ENCODE results near the gene PYGB. TPM values are rescaled to one million over a fixed set of nuclear protein-coding genes. Genes with fewer than 3 reads are reported as not detected.
A peak's percentile ranks its signal among the peaks of the same experiment; 100 is the strongest.

PYGB gene
- total and polyA plus RNA-seq, 4 experiments from 2014 or later, result 28.3 to 35.6 (median 34.2) TPM

DNA sequence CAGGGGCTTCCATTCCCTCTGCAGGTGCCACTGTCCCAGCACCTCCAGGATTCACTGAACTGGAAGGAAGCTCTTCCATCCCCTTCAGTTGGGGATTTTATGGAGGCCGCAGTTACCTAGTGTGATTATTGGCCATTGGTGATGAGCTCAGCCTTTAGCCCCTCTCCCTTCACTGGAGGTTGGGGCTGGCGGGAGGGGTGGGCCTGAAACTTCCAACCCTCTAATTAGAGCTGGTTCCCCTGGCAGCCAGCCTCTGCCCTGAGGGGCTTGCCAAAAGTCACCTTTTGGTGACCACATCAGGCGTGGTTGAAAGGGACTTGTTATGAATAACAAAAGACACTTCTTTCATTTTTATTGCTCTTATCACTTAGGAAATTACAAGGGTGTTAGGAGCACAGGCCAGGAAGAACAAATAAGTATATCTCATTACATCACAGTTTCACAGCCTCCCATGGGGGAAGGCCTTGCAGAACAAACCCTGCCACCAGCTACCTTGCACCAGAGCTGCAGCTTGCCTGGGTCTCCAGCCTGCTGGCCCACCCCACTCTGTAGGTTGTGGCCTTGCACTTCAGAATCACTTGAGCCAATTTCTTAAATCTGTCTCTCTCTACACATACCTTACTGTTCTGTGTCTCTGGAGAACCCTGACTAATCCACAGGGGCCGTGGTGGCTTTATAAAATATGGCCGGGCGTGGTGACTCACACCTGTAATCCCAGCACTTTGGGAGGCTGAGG lies 5.0 kb downstream of the PYGB start:
- no peak overlapping the region for H3K27ac Mint-ChIP-seq
- Histone ChIP-seq H3K36me3 (ENCODE audit: insufficient read depth, low read length) (no peaks in the 10 kb centered on the region), H3K27ac (ENCODE audit: low read depth, low read length) (no peak overlapping the region), H3K4me3 (ENCODE audit: low read length in 2 of 2) (no peak overlapping the region), H3K9me3 (ENCODE audit: control insufficient read depth in 1 of 2, low read length in 2 of 2) (no peaks in the 10 kb centered on the region), H3K4me1 (ENCODE audit: insufficient read depth, low read length) (peaks cover 23% of the 10 kb centered on the region), H3K27me3 (ENCODE audit: insufficient read depth, low read length) (no peaks in the 10 kb centered on the region)
- peaks cover 19 to 48% (median 37%) of the 10 kb centered on the region in 4 donors for H3K4me1 Mint-ChIP-seq
- intact Hi-C loops (cut with micrococcal nuclease), result no loop called here
- H3K9me3 Mint-ChIP-seq, result no peaks in the 10 kb centered on the region
- POLR2A ChIA-PET (ENCODE audit: partially characterized antibody), result no interaction called here
- H3K36me3 Mint-ChIP-seq, result peaks cover 4 to 11% of the 10 kb centered on the region in 2 donors
- no peak overlapping the region for H3K4me3 Mint-ChIP-seq
- CTCF ChIA-PET (ENCODE audit: partially characterized antibody), result no interaction called here
- no peaks in the 10 kb centered on the region for H3K27me3 Mint-ChIP-seq
- no peak for DNase-seq

DNA sequence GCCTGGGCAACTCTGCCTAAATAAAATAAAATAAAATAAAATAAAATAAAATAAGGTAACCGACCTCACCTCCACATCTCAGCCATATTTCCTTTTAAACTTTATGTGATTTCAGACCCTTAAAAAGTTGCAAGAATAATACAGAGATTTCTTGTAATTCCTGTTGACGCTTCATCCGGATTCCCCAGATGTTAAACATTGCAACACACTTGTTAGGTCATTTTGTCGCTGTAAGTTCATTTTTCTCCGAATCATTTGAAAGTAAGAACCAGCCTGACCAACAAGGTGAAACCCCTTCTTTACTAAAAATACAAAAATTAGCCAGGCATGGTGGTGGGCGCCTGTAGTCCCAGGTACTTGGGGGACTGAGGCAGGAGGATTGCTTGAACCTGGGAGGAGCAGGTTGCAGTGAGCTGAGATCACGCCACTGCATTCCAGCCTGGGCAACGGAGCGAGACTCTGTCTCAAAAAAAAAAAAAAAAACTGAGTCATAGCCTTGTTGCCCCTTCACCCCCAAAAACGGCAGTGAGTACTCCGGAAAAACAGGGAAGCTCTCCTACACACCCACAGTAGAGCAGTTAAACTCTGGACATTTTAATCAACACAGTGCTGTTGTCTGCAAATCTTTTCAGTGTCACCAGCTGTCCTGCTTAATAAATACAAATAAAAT lies 5.9 kb downstream of the PYGB start:
- H3K4me3 ChIP-seq (ENCODE audit: low read length in 2 of 2), result no peak overlapping the region
- no peaks in the 10 kb centered on the region for H3K36me3 ChIP-seq (ENCODE audit: insufficient read depth, low read length)
- Mint-ChIP-seq H3K36me3 (peaks cover 4 to 10% of the 10 kb centered on the region in 2 donors), H3K27me3 (no peaks in the 10 kb centered on the region), H3K4me1 (peaks cover 20 to 46% (median 37%) of the 10 kb centered on the region in 4 donors), H3K9me3 (no peaks in the 10 kb centered on the region), H3K4me3 (no peak overlapping the region), H3K27ac (no peak overlapping the region)
- DNase-seq, result no peak
- H3K4me1 ChIP-seq (ENCODE audit: insufficient read depth, low read length), result peaks cover 24% of the 10 kb centered on the region
- H3K9me3 ChIP-seq (ENCODE audit: control insufficient read depth in 1 of 2, low read length in 2 of 2), result no peaks in the 10 kb centered on the region
- intact Hi-C loops (cut with micrococcal nuclease), result no loop called here
- H3K27me3 ChIP-seq (ENCODE audit: insufficient read depth, low read length), result no peaks in the 10 kb centered on the region
- CTCF ChIA-PET (ENCODE audit: partially characterized antibody), result no interaction called here
- no peak overlapping the region for H3K27ac ChIP-seq (ENCODE audit: low read depth, low read length)
- POLR2A ChIA-PET (ENCODE audit: partially characterized antibody), result no interaction called here

DNA sequence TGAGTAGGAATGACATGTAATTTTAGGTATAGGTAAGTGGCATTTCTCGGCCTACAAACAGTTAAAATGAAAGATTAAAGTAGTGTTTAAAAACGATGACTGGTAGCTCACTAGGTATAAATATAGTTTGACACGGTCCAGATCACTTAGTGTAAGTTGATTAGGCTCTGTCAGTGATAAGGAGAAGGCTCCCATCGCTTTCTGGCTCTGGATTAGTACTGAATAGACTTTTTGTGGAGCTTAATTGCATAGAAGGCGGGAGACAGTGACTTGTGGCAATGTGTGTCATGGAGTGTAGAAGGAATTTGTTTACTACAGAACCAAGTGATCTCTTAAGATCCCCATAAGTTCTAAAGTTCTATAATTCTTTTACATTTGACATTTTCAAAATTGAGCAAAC lies 6.7 kb downstream of the PYGB start:
- Mint-ChIP-seq H3K27ac (peak overlapping the region in 1 of 7 donors; percentile 22), H3K4me1 (peaks cover 13 to 46% (median 30%) of the 10 kb centered on the region in 4 donors), H3K4me3 (no peak overlapping the region), H3K9me3 (no peaks in the 10 kb centered on the region), H3K27me3 (no peaks in the 10 kb centered on the region), H3K36me3 (peaks cover 7 to 14% of the 10 kb centered on the region in 2 donors)
- H3K4me3 ChIP-seq (ENCODE audit: low read length in 2 of 2), result no peak overlapping the region
- intact Hi-C loops (cut with micrococcal nuclease), result no loop called here
- no peaks in the 10 kb centered on the region for H3K27me3 ChIP-seq (ENCODE audit: insufficient read depth, low read length)
- ChIA-PET POLR2A (ENCODE audit: partially characterized antibody) (interaction anchor here (0.9 kb wide), 1 partner anchor 197 kb away, joined by 3 read pairs; the partner anchor contains the start of gene ACSS1), CTCF (ENCODE audit: partially characterized antibody) (no interaction called here)
- no peaks in the 10 kb centered on the region for H3K9me3 ChIP-seq (ENCODE audit: control insufficient read depth in 1 of 2, low read length in 2 of 2)
- peaks cover 16% of the 10 kb centered on the region for H3K4me1 ChIP-seq (ENCODE audit: insufficient read depth, low read length)
- H3K36me3 ChIP-seq (ENCODE audit: insufficient read depth, low read length), result no peaks in the 10 kb centered on the region
- DNase-seq, result no peak
- H3K27ac ChIP-seq (ENCODE audit: low read depth, low read length), result no peak overlapping the region

DNA sequence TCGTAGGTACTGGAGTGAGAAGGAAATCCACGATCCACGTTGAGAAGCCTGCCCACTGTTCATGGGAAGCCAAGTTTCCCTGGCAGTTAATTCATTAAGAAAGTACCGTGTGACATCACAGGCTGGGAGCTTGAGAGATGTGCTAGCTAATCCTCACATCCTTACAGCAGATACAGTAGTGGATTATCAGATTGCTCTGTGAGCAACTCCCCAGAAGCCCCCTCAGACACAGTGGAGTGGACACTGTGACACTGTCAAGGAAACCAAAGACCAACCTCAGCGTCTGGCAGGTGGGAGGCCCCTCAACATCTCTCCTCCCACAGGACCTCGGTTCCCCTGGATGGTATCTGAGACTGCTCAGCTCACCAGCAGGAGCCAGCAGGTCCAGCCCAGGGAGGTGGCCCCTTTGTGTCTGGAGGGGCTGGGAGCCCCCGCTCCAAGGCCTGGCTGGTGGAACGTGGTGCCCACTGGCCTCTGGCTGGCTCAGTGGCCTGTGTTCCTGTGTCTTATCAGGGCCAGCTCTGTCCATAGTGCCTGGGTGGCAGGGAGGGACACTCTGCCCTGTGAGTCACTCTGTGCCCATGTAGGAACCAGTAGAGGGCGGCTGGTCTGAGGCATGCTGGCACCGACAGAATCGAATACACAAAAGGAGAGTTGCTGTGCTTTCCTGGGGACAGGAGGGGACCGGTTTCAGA lies 7.2 kb downstream of the PYGB start:
- H3K4me3 ChIP-seq (ENCODE audit: low read length in 2 of 2), result no peak overlapping the region
- H3K27me3 ChIP-seq (ENCODE audit: insufficient read depth, low read length), result no peaks in the 10 kb centered on the region
- peaks cover 13 to 19% of the 10 kb centered on the region in 2 donors for H3K36me3 Mint-ChIP-seq
- H3K4me1 Mint-ChIP-seq, result peaks cover 13 to 45% (median 27%) of the 10 kb centered on the region in 4 donors
- H3K27me3 Mint-ChIP-seq, result no peaks in the 10 kb centered on the region
- H3K4me3 Mint-ChIP-seq, result no peak overlapping the region
- peaks cover 10% of the 10 kb centered on the region for H3K4me1 ChIP-seq (ENCODE audit: insufficient read depth, low read length)
- POLR2A ChIA-PET (ENCODE audit: partially characterized antibody), result interaction anchor here (0.9 kb wide), 1 partner anchor 198 kb away, joined by 3 read pairs; the partner anchor contains the start of gene ACSS1
- peak overlapping the region in 1 of 7 donors; percentile 29 for H3K27ac Mint-ChIP-seq
- CTCF ChIA-PET (ENCODE audit: partially characterized antibody), result no interaction called here
- H3K36me3 ChIP-seq (ENCODE audit: insufficient read depth, low read length), result no peaks in the 10 kb centered on the region
- DNase-seq, result no peak
- intact Hi-C loops (cut with micrococcal nuclease), result no loop called here
- no peaks in the 10 kb centered on the region for H3K9me3 ChIP-seq (ENCODE audit: control insufficient read depth in 1 of 2, low read length in 2 of 2)
- no peak overlapping the region for H3K27ac ChIP-seq (ENCODE audit: low read depth, low read length)
- no peaks in the 10 kb centered on the region for H3K9me3 Mint-ChIP-seq

DNA sequence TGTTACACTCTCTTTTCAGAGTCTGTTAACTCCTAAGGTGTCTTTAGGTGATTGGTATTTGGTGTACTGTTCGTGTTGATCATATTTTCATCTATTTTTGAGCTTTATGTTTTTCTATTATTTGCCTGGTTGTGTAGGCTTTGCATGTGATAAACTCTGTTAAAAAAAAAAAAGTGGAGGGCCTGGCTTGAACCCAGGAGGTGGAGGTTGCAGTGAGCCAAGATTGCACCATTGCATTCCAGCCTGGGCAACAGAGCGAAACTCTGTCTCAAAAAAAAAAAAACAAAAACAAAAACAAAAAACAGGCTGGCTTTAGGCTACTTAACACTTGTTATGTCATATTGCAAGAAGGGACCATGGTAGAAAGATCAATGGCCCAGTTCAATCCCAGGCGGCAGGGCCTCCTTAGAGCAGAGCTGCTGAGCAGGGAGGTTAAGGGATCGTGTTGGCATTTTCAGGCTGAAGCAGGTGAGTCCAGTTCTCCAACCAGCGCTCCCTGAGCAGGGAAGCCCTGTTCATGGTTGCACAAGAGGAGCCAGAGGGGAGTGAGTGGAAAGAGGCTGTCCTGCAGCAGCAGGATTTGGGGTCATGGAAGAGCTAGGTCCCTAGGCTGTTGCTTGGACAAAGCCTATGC lies 8.5 kb downstream of the PYGB start:
- H3K4me1 ChIP-seq (ENCODE audit: insufficient read depth, low read length), result peaks cover 3% of the 10 kb centered on the region
- H3K27me3 Mint-ChIP-seq, result no peaks in the 10 kb centered on the region
- POLR2A ChIA-PET (ENCODE audit: partially characterized antibody), result no interaction called here
- CTCF ChIA-PET (ENCODE audit: partially characterized antibody), result no interaction called here
- H3K9me3 ChIP-seq (ENCODE audit: control insufficient read depth in 1 of 2, low read length in 2 of 2), result no peaks in the 10 kb centered on the region
- H3K27ac Mint-ChIP-seq, result no peak overlapping the region
- H3K36me3 Mint-ChIP-seq, result peaks cover 20 to 24% of the 10 kb centered on the region in 2 donors
- H3K27ac ChIP-seq (ENCODE audit: low read depth, low read length), result no peak overlapping the region
- peaks cover 11 to 36% (median 17%) of the 10 kb centered on the region in 4 donors for H3K4me1 Mint-ChIP-seq
- H3K4me3 Mint-ChIP-seq, result no peak overlapping the region
- no peaks in the 10 kb centered on the region for H3K36me3 ChIP-seq (ENCODE audit: insufficient read depth, low read length)
- no peak for DNase-seq
- no peak overlapping the region for H3K4me3 ChIP-seq (ENCODE audit: low read length in 2 of 2)
- no peaks in the 10 kb centered on the region for H3K9me3 Mint-ChIP-seq
- no peaks in the 10 kb centered on the region for H3K27me3 ChIP-seq (ENCODE audit: insufficient read depth, low read length)
- intact Hi-C loops (cut with micrococcal nuclease), result no loop called here

DNA sequence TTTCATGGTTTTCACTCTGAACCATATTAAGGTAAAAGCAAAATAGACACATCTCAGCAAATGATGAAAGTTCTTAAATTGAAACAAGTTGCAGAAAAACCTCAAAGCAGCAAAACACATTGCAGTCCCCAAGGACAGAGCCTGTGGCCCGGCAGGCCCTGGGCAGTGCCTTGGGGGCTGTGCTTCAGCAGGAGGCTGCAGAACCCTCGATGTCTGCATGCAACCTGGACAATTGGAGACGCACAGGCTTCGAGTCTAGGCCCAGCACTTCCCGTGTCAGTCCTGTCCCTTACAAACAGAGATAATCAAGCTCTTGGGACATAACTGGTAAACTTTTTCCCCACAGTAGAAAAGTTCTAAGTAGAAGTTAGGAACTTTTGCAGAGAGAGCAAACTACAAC lies 9.2 kb downstream of the PYGB start:
- no peaks in the 10 kb centered on the region for H3K9me3 ChIP-seq (ENCODE audit: control insufficient read depth in 1 of 2, low read length in 2 of 2)
- POLR2A ChIA-PET (ENCODE audit: partially characterized antibody), result no interaction called here
- DNase-seq, result no peak
- CTCF ChIA-PET (ENCODE audit: partially characterized antibody), result no interaction called here
- H3K36me3 ChIP-seq (ENCODE audit: insufficient read depth, low read length), result no peaks in the 10 kb centered on the region
- intact Hi-C loops (cut with micrococcal nuclease), result no loop called here
- Mint-ChIP-seq H3K27ac (no peak overlapping the region), H3K4me3 (no peak overlapping the region), H3K9me3 (peaks cover 0 to 4% (median 0%) of the 10 kb centered on the region in 8 donors), H3K4me1 (peaks cover 11 to 28% (median 13%) of the 10 kb centered on the region in 4 donors), H3K36me3 (peaks cover 27 to 30% of the 10 kb centered on the region in 2 donors), H3K27me3 (no peaks in the 10 kb centered on the region)
- no peak overlapping the region for H3K27ac ChIP-seq (ENCODE audit: low read depth, low read length)
- no peak overlapping the region for H3K4me3 ChIP-seq (ENCODE audit: low read length in 2 of 2)
- H3K27me3 ChIP-seq (ENCODE audit: insufficient read depth, low read length), result no peaks in the 10 kb centered on the region
- H3K4me1 ChIP-seq (ENCODE audit: insufficient read depth, low read length), result peaks cover 3% of the 10 kb centered on the region

All from CD4-positive, alpha-beta memory T cell (primary cell).